Lower leg skin (tissue), 4 donors: ENCODE results near the gene UBAP2. TPM values are rescaled to one million over a fixed set of nuclear protein-coding genes. Genes with fewer than 3 reads are reported as not detected.

ENCODE experiments used
- DNase-seq, 2 donors: peaks; one replicate each; pipeline ENCODE4 v3.0.0-alpha.2; 2019; ENCODE audit warnings: low spot score in 2 of 2
- H3K4me3 ChIP-seq: fragments of 200-600 bp; sonication (generic); 2 replicates; pipeline ENCODE4 v1.5.1; 2017; ENCODE audit warnings: mild to moderate bottlenecking, low read depth; ENCODE audit not compliant: poor library complexity, severe bottlenecking
- POLR2A ChIP-seq, 2 donors: fragments of 450-650 bp; IDR thresholded peaks; one replicate each; pipeline ENCODE4 v1.6.1; 2016 to 2017; ENCODE audit warnings: antibody characterized with exemption in 2 of 2, mild to moderate bottlenecking in 1 of 2, moderate library complexity in 1 of 2
- WGBS, 2 donors: methylation state at CpG; one replicate each; pipeline ENCODE4 v1.1.5; 2018; 5-methylcytosine and 5-hydroxymethylcytosine counted together
- intact Hi-C: fragments of 100-400 bp; cut with DNase I; formaldehyde crosslinking; loops from one replicate; pipeline ENCODE4 v1.15.0; 2023; ENCODE audit warnings: low total_unique reads
- total RNA-seq, 4 donors: library from RNA; depleted of rRNA; stranded (reverse); fragments of >200 nt; gene quantifications; one replicate each; pipeline ENCODE4 v1.1.0, GENCODE V29; 2016
- TF ChIP-seq, protein P1 (sequence below), 3 donors: fragments of 450-650 bp; IDR thresholded peaks; one replicate each; pipeline ENCODE4 v1.5.1; 2016; ENCODE audit warnings: antibody characterized with exemption in 3 of 3, mild to moderate bottlenecking in 3 of 3, moderate library complexity in 2 of 3

Gene UBAP2, protein sequence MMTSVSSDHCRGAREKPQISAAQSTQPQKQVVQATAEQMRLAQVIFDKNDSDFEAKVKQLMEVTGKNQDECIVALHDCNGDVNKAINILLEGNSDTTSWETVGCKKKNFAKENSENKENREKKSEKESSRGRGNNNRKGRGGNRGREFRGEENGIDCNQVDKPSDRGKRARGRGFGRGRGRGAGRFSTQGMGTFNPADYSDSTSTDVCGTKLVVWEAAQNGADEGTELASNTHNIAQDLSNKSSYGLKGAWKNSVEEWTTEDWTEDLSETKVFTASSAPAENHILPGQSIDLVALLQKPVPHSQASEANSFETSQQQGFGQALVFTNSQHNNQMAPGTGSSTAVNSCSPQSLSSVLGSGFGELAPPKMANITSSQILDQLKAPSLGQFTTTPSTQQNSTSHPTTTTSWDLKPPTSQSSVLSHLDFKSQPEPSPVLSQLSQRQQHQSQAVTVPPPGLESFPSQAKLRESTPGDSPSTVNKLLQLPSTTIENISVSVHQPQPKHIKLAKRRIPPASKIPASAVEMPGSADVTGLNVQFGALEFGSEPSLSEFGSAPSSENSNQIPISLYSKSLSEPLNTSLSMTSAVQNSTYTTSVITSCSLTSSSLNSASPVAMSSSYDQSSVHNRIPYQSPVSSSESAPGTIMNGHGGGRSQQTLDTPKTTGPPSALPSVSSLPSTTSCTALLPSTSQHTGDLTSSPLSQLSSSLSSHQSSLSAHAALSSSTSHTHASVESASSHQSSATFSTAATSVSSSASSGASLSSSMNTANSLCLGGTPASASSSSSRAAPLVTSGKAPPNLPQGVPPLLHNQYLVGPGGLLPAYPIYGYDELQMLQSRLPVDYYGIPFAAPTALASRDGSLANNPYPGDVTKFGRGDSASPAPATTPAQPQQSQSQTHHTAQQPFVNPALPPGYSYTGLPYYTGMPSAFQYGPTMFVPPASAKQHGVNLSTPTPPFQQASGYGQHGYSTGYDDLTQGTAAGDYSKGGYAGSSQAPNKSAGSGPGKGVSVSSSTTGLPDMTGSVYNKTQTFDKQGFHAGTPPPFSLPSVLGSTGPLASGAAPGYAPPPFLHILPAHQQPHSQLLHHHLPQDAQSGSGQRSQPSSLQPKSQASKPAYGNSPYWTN
- 10 to 100 TPM; 20.0 to 29.1 (median 28.6) TPM for total RNA-seq

DNA sequence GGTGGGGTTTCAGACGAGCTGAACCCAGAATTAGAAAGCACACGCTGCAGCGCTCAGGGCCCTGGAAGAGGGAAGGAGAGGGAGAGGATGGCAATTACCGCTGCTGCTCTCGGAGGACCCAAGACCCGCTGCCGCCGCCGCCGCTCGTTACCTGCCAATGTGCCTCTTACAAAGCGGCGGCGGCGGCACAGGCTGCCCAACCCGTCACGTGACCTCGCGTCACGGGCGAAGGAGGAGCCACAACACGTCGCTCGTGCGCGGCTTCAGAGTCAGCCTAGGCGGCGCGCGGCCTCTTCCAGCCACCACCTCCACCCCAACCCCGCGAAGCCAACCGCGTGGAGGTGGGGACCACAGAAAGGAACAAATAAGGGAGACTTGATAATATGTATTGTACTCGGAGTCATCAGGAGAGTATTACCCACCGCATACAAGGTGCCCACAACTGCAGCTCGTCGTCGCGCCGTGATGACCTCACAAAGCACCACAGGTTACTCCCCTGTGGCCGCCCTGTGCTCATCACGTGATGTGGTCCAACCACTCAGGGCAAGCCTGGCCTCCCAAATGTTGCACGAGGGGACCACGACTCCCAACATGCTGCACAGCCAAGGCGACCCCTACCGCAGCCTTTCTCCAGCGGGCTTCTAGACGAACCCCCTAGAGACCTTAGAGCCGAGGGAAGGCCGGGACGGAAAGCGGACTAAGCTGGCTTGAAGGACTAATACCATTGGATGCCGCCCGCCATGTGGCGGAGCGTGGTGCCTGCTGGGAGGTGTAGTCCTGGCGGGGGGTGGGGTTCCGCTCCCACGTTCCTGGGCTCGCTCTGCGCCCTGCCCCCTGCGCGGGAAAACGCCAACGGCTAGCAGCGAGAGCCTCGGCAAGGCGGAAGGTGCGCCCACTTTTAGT, at the start of gene UBAP2:
Gene UBAP2 (minus strand): TSS at position 161 of the 903 bp plus-strand sequence. CDS start 31,739 bp downstream, outside the sequence.
- intact Hi-C loops = no loop called here
- H3K4me3 ChIP-seq = peak within 1 kb of the TSS; percentile 77
- peak; percentile 97 to 100 for DNase-seq
- TF ChIP-seq POLR2A (IDR thresholded peaks at IDR 0.05) = peak in 1 of 2 donors; percentile 30
- TF ChIP-seq, protein P1, sequence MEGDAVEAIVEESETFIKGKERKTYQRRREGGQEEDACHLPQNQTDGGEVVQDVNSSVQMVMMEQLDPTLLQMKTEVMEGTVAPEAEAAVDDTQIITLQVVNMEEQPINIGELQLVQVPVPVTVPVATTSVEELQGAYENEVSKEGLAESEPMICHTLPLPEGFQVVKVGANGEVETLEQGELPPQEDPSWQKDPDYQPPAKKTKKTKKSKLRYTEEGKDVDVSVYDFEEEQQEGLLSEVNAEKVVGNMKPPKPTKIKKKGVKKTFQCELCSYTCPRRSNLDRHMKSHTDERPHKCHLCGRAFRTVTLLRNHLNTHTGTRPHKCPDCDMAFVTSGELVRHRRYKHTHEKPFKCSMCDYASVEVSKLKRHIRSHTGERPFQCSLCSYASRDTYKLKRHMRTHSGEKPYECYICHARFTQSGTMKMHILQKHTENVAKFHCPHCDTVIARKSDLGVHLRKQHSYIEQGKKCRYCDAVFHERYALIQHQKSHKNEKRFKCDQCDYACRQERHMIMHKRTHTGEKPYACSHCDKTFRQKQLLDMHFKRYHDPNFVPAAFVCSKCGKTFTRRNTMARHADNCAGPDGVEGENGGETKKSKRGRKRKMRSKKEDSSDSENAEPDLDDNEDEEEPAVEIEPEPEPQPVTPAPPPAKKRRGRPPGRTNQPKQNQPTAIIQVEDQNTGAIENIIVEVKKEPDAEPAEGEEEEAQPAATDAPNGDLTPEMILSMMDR (IDR thresholded peaks at IDR 0.05) = no peak
- WGBS, 2 donors = 0 to 1% methylated on average over 50 to 63 of the region's 70 CpGs

DNA sequence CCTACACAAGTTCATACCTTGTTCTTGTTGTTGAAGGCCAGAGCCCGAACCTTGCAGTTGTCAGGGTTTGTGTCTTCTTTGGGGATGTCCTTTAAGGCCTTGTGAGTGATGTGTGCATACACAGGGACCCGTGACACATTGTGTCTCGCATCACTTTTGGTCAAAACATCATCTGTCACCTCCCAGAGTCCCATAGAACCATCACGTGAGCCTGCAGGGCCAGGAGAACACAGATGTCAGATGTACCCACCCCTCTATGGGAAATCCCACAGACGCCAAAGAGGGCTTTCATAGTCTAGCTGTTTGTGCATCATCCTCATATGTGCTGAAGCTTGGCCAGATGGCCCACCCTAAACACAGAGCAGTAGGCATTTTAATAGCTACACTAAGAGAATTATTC, 49.6 kb upstream of the UBAP2 start:
- no peak for DNase-seq
- intact Hi-C loops = no loop called here
- WGBS, 2 donors = 77 to 87% methylated on average over 5 of the region's 5 CpGs
- TF ChIP-seq POLR2A (IDR thresholded peaks at IDR 0.05) = no peak
- TF ChIP-seq, protein P1 (IDR thresholded peaks at IDR 0.05) = no peak
- no peak overlapping the region for H3K4me3 ChIP-seq

DNA sequence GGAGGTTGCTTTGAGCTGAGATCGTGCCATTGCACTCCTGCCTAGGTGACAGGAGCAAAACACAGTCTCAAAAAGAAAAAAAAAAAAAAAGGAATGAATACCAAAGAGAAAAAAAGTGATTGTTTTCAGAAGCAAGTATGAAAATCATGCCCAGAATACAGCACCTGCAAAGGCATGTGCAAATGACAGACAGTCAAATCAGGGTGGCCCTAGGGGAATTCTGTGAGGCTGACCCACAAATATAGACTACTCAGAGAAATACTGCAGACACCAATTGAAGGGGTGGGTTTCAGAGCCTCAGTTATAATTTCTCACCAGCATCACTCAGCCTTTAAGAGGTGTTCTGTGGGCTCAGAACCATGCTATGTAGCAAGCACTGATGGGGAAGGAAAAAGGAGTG, 49.2 kb upstream of the UBAP2 start:
- no peak overlapping the region for H3K4me3 ChIP-seq
- no peak for DNase-seq
- WGBS, 2 donors = 96 to 100% methylated on average over 1 of the region's 1 CpG
- TF ChIP-seq, protein P1 (IDR thresholded peaks at IDR 0.05) = no peak
- no peak for TF ChIP-seq POLR2A (IDR thresholded peaks at IDR 0.05)
- intact Hi-C loops = no loop called here

DNA sequence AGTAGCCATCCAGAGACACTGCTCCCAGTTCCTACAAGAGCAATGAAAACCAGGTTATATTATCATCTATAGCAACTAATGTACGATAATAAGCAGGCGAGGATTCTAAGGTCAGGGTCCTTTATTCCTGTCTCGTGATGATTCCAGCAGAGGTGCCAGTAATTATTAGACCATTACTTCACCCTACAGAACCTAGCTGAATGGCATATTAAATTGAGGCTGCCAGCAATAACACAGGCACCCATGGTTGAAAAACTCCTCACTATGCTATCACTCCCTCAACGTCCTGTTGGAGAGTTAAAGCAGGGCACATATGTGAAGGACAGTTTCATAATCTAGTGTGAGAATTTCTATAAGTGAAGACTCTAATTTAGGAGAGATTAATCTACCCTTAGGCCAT, 48.1 kb upstream of the UBAP2 start:
- no peak overlapping the region for H3K4me3 ChIP-seq
- TF ChIP-seq, protein P1 (IDR thresholded peaks at IDR 0.05) = no peak
- TF ChIP-seq POLR2A (IDR thresholded peaks at IDR 0.05) = no peak
- 95 to 97% methylated on average over 4 of the region's 4 CpGs for WGBS, 2 donors
- no peak for DNase-seq
- intact Hi-C loops = no loop called here

DNA sequence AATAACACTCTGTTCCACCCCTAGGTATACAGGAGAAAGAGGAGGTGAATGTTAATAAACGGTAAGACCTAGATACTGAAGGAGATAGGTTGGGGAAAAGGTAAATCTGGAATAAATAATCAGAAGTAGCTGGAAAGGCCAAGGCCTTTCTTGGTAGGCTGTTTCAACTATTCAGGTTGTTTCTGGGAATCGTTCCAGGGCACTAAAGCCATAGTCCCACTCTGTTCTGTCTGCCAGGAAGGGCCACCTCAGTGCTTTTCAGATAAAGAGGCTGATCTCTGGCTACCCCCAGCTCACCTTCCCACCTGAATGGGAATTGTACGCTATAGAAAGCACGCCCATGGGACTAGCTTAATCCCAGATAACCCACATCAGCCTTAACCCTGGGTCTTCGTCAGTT, 44.9 kb upstream of the UBAP2 start:
- TF ChIP-seq, protein P1 (IDR thresholded peaks at IDR 0.05) = no peak
- no peak for TF ChIP-seq POLR2A (IDR thresholded peaks at IDR 0.05)
- intact Hi-C loops = no loop called here
- 92 to 99% methylated on average over 5 of the region's 5 CpGs for WGBS, 2 donors

More for the DNA sequence above, 44.9 kb upstream of the UBAP2 start:
- H3K4me3 ChIP-seq = no peak overlapping the region
- DNase-seq = no peak
